Nephron progenitor cell (in vitro differentiated cells): Measurements from ENCODE around the gene IFNA7.

Experiments used
- DNase-seq: peaks from one replicate; pipeline ENCODE4 v3.0.0; 2021
- H3K27ac Mint-ChIP-seq: 2 replicates; pipeline ENCODE4 v1.8.0; 2021; ENCODE audit warnings: mild to moderate bottlenecking, moderate library complexity, mixed read lengths
- H3K27me3 Mint-ChIP-seq: 2 replicates; pipeline ENCODE4 v1.8.0; 2021; ENCODE audit warnings: mild to moderate bottlenecking, low read depth, mixed read lengths; ENCODE audit not compliant: poor library complexity
- H3K36me3 Mint-ChIP-seq: 2 replicates; pipeline ENCODE4 v1.8.0; 2021; ENCODE audit warnings: low read depth, mixed read lengths
- H3K4me1 Mint-ChIP-seq: 2 replicates; pipeline ENCODE4 v1.8.0; 2021; ENCODE audit warnings: mixed read lengths
- H3K4me3 Mint-ChIP-seq: 2 replicates; pipeline ENCODE4 v1.8.0; 2021; ENCODE audit warnings: mild to moderate bottlenecking, moderate library complexity, mixed read lengths
- H3K9me3 Mint-ChIP-seq: 2 replicates; pipeline ENCODE4 v1.8.0; 2021; ENCODE audit warnings: mild to moderate bottlenecking, moderate library complexity, mixed read lengths
- TF ChIP-seq, protein P1 (sequence below): fragments of 200-600 bp; sonication (generic); IDR thresholded peaks from 2 replicates; pipeline ENCODE4 v1.5.0; 2021; ENCODE audit warnings: antibody characterized with exemption

The IFNA7 gene

GRCh38 chr9:21155501-21155900, 46.5 kb downstream of the IFNA7 start:
- Mint-ChIP-seq H3K4me1 (peaks cover 19% of the 10 kb centered on the region), H3K9me3 (peaks cover 2% of the 10 kb centered on the region), H3K4me3 (no peak overlapping the region), H3K36me3 (no peaks in the 10 kb centered on the region), H3K27me3 (peaks cover 3% of the 10 kb centered on the region), H3K27ac (no peak overlapping the region)
- DNase-seq, result no peak
- TF ChIP-seq, protein P1, sequence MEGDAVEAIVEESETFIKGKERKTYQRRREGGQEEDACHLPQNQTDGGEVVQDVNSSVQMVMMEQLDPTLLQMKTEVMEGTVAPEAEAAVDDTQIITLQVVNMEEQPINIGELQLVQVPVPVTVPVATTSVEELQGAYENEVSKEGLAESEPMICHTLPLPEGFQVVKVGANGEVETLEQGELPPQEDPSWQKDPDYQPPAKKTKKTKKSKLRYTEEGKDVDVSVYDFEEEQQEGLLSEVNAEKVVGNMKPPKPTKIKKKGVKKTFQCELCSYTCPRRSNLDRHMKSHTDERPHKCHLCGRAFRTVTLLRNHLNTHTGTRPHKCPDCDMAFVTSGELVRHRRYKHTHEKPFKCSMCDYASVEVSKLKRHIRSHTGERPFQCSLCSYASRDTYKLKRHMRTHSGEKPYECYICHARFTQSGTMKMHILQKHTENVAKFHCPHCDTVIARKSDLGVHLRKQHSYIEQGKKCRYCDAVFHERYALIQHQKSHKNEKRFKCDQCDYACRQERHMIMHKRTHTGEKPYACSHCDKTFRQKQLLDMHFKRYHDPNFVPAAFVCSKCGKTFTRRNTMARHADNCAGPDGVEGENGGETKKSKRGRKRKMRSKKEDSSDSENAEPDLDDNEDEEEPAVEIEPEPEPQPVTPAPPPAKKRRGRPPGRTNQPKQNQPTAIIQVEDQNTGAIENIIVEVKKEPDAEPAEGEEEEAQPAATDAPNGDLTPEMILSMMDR, result no peak

DNA sequence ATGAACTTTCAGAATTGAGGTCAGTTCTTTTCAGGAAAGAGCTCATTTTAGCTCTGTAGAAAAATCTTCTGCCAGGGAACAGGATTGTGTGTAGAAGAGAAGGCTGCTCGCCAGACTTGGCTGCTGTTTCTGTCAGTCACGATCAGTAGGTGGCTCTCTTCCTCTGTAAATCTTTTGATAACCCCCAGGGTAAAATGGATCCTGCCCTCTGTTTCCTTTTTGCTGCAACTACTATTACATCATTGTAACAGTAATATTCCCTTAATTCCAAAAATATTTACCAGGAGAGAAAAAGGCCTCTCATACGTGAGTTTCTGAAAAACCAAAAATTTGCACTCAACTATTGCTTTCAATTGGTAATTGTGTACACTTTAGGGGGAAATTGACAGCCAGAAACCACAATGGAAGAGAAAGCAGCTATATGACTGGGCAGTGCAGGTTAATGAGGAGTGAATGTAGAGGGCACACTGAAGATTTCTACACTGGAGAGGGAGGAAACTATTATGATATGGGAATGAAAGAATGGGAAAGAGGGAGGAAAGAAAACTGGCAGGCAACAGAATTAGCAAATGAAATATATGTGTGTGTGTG, 47.9 kb downstream of the IFNA7 start:
- peak; percentile 7 for DNase-seq
- Mint-ChIP-seq H3K4me3 (no peak overlapping the region), H3K9me3 (peaks cover 4% of the 10 kb centered on the region), H3K36me3 (no peaks in the 10 kb centered on the region), H3K27ac (no peak overlapping the region), H3K4me1 (peaks cover 11% of the 10 kb centered on the region), H3K27me3 (peaks cover 3% of the 10 kb centered on the region)
- TF ChIP-seq, protein P1, result no peak

GRCh38 chr9:21153336-21154017, 48.5 kb downstream of the IFNA7 start:
- peaks cover 10% of the 10 kb centered on the region for H3K9me3 Mint-ChIP-seq
- no peak overlapping the region for H3K4me3 Mint-ChIP-seq
- peaks cover 11% of the 10 kb centered on the region for H3K4me1 Mint-ChIP-seq
- no peak overlapping the region for H3K27ac Mint-ChIP-seq
- TF ChIP-seq, protein P1, result no peak
- H3K27me3 Mint-ChIP-seq, result peaks cover 3% of the 10 kb centered on the region
- DNase-seq, result peak; percentile 8
- no peaks in the 10 kb centered on the region for H3K36me3 Mint-ChIP-seq
